SU-DHL-6 (cell line): ENCODE measurements around the gene WASHC4.

Experiments
- EZH2phosphoT487 ChIP-seq: fragments of 200-600 bp; sonication (generic), shearing (Covaris generic); conservative IDR thresholded peaks from 2 replicates; pipeline ENCODE4 v1.6.1; 2018; ENCODE audit warnings: mild to moderate bottlenecking, antibody characterized with exemption, low read length, moderate library complexity, mixed read lengths
- TF ChIP-seq, protein P1 (sequence below): fragments of 200-600 bp; sonication (generic); IDR thresholded peaks from one replicate; pipeline ENCODE4 v1.5.1; 2017; ENCODE audit warnings: antibody characterized with exemption, mild to moderate bottlenecking, low read length, moderate library complexity; ENCODE audit not compliant: insufficient read depth, poor library complexity, severe bottlenecking

DNA sequence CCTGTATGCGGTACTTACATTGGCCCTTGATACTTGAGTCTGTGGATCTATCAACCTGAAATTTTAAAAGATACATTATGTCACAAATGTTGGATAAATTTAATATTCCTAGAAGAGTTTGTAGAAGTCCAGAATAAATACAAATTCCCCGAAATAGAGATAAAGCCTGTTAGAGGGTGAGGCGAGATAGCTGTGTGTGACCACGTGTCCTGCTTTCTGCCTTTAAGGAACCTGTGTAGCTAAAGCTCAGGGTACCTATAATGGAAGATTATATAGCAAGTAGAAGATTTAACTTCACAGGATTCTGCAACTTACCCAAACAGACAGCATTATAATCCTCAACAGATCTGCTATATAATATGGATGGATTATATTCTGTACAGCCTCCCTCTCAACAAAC, 69.7 kb downstream of the WASHC4 start:
- TF ChIP-seq, protein P1, sequence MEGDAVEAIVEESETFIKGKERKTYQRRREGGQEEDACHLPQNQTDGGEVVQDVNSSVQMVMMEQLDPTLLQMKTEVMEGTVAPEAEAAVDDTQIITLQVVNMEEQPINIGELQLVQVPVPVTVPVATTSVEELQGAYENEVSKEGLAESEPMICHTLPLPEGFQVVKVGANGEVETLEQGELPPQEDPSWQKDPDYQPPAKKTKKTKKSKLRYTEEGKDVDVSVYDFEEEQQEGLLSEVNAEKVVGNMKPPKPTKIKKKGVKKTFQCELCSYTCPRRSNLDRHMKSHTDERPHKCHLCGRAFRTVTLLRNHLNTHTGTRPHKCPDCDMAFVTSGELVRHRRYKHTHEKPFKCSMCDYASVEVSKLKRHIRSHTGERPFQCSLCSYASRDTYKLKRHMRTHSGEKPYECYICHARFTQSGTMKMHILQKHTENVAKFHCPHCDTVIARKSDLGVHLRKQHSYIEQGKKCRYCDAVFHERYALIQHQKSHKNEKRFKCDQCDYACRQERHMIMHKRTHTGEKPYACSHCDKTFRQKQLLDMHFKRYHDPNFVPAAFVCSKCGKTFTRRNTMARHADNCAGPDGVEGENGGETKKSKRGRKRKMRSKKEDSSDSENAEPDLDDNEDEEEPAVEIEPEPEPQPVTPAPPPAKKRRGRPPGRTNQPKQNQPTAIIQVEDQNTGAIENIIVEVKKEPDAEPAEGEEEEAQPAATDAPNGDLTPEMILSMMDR = no peak
- no peak for TF ChIP-seq EZH2phosphoT487
